K562 (cell line): ENCODE measurements around the gene CDK14. TPM values are rescaled to one million over a fixed set of nuclear protein-coding genes. Genes with fewer than 3 reads are reported as not detected.

ENCODE experiments used
- ATAC-seq: fragments of 200-7000 bp; cut with Tn5 transposase; 3 replicates; pipeline ENCODE4 v1.9.1; 2020; ENCODE audit warnings: moderate library complexity
- BruUV-seq: library from RNA; stranded (reverse); fragments of 400-500 nt; replicated peaks from 2 replicates; lab custom pipeline; 2021; lab: Mats Ljungman, UMichigan
- CTCF ChIA-PET: fragments of 300-600 bp; formaldehyde crosslinking; extraction: SDS; loops from one replicate; lab custom pipeline; 2021; ENCODE audit warnings: low intra/inter-chr PET ratio; lab: Yijun Ruan, JAX
- POLR2A ChIA-PET: fragments of 300-600, 350-650 bp; sonication (Branson Sonifier 250); formaldehyde crosslinking; extraction: SDS; loops from one replicate; lab custom pipeline; 2021; ENCODE audit warnings: antibody characterized with exemption, inconsistent platforms; lab: Yijun Ruan, JAX
- DNase-seq, 4 experiments: peaks; one replicate each; pipeline versions ENCODE4 v3.0.0 to v3.0.0-alpha.2; 2011 to 2018; ENCODE audit warnings: low spot score in 3 of 4, mixed read lengths in 3 of 4; ENCODE audit errors: extremely low read depth in 1 of 4
- FAIRE-seq: peaks from 2 replicates; lab custom pipeline; 2011; peaks lifted over from hg19 to GRCh38; lab: Jason Lieb, UNC
- H2AFZ ChIP-seq: 2 replicates; pipeline ENCODE4 v1.6.0; 2011; ENCODE audit warnings: low read depth, low read length, control low read depth, inconsistent platforms
- H3K27ac ChIP-seq: fragments of 200-600 bp; 3 replicates; pipeline ENCODE4 v1.8.0; 2011; ENCODE audit warnings: low read depth, mild to moderate bottlenecking, control low read depth, inconsistent platforms, low read length, moderate library complexity, mixed read lengths; ENCODE audit errors: extremely low read depth
- H3K27me3 ChIP-seq, 2 experiments: fragments of 300-600 bp in 1 of 2; 2 replicates in 1 of 2; 3 replicates in 1 of 2; pipeline versions ENCODE4 v1.6.0 to v1.8.0; 2011; ENCODE audit warnings: inconsistent platforms in 2 of 2, low read length in 2 of 2, mild to moderate bottlenecking in 1 of 2, mixed read lengths in 1 of 2, moderate library complexity in 1 of 2; ENCODE audit not compliant: control insufficient read depth in 2 of 2, insufficient read depth in 2 of 2
- H3K36me3 ChIP-seq: fragments of 300-600 bp; 3 replicates; pipeline ENCODE4 v1.8.0; 2011; ENCODE audit warnings: mild to moderate bottlenecking, low read length, inconsistent platforms; ENCODE audit not compliant: control insufficient read depth, insufficient read depth
- H3K4me1 ChIP-seq, 2 experiments: fragments of 200-600 bp in 1 of 2; replicated peaks in 1 of 2; 2 replicates in 1 of 2; 3 replicates in 1 of 2; pipeline versions ENCODE4 v1.5.1 to v1.8.0; 2011; ENCODE audit warnings: inconsistent platforms in 2 of 2, low read length in 2 of 2, mild to moderate bottlenecking in 1 of 2, mixed read lengths in 1 of 2, moderate library complexity in 1 of 2; ENCODE audit not compliant: control insufficient read depth in 2 of 2, insufficient read depth in 2 of 2
- H3K4me2 ChIP-seq: 2 replicates; pipeline ENCODE4 v1.6.1; 2011; ENCODE audit warnings: low read length, control low read depth, inconsistent platforms, mixed read lengths; ENCODE audit not compliant: insufficient read depth
- H3K4me3 ChIP-seq: fragments of 200-600 bp; sonication (generic), shearing (Covaris generic); 2 replicates; pipeline ENCODE4 v1.5.1; 2016; ENCODE audit warnings: control low read depth, inconsistent platforms
- H3K79me2 ChIP-seq: fragments of 200-600 bp; 3 replicates; pipeline ENCODE4 v1.8.0; 2011; ENCODE audit warnings: low read length, inconsistent platforms; ENCODE audit not compliant: control insufficient read depth, insufficient read depth
- H3K9ac ChIP-seq, 2 experiments: 2 replicates each; pipeline versions ENCODE4 v1.6.0 to v1.6.1; 2011; ENCODE audit warnings: low read depth in 2 of 2, low read length in 2 of 2, control low read depth in 1 of 2, inconsistent platforms in 1 of 2, mild to moderate bottlenecking in 1 of 2, mixed read lengths in 1 of 2; ENCODE audit not compliant: insufficient read depth in 1 of 2
- H3K9me1 ChIP-seq: one replicate; pipeline ENCODE4 v1.6.0; 2011; ENCODE audit warnings: inconsistent platforms, mild to moderate bottlenecking, low read length, moderate library complexity; ENCODE audit not compliant: control insufficient read depth, insufficient read depth
- H3K9me3 ChIP-seq: replicated peaks from 2 replicates; pipeline ENCODE4 v1.5.1; 2011; ENCODE audit warnings: low read depth, low read length, inconsistent platforms; ENCODE audit not compliant: control insufficient read depth, insufficient read depth
- H4K20me1 ChIP-seq: replicated peaks from 2 replicates; pipeline ENCODE4 v1.6.1; 2011; ENCODE audit warnings: low read length, inconsistent platforms, mixed read lengths; ENCODE audit not compliant: control insufficient read depth, insufficient read depth
- AFF4 ChIP-seq: sonication (generic); formaldehyde crosslinking; IDR thresholded peaks from 2 replicates; pipeline ENCODE4 v1.8.0; 2023; ENCODE audit warnings: mild to moderate bottlenecking, missing genetic modification reagents
- CBFA2T2 ChIP-seq: fragments of 450-650 bp; conservative IDR thresholded peaks from 2 replicates; pipeline ENCODE4 v1.6.1; 2017; ENCODE audit warnings: mild to moderate bottlenecking
- CCAR2 ChIP-seq: fragments of 200-400 bp; formaldehyde crosslinking; IDR thresholded peaks from 2 replicates; pipeline ENCODE4 v1.6.1; 2017; ENCODE audit warnings: mild to moderate bottlenecking, low read depth, low read length
- EP300 ChIP-seq: IDR thresholded peaks from 2 replicates; pipeline ENCODE4 v1.6.1; 2012; ENCODE audit warnings: low read length, improper control_type of control experiment
- GATAD2B ChIP-seq: fragments of 450-650 bp; IDR thresholded peaks from 2 replicates; pipeline ENCODE4 v1.6.1; 2017; ENCODE audit warnings: mild to moderate bottlenecking, borderline replicate concordance
- GTF2A2 ChIP-seq: IDR thresholded peaks from 2 replicates; pipeline ENCODE4 v1.6.1; 2016; ENCODE audit warnings: mild to moderate bottlenecking, missing genetic modification characterization, missing compliant biosample characterization
- MTA3 ChIP-seq: fragments of 450-650 bp; formaldehyde crosslinking; IDR thresholded peaks from 2 replicates; pipeline ENCODE4 v1.6.1; 2017; ENCODE audit warnings: mild to moderate bottlenecking, borderline replicate concordance
- NCOA2 ChIP-seq, 2 experiments: fragments of 450-650 bp; IDR thresholded peaks; 2 replicates each; pipeline ENCODE4 v1.6.1; 2018; ENCODE audit warnings: mild to moderate bottlenecking in 2 of 2, moderate library complexity in 1 of 2; ENCODE audit not compliant: partially characterized antibody in 2 of 2
- PCBP1 ChIP-seq: fragments of 200-400 bp; formaldehyde crosslinking; IDR thresholded peaks from 2 replicates; pipeline ENCODE4 v1.6.1; 2018; ENCODE audit warnings: mild to moderate bottlenecking, low read depth, low read length; ENCODE audit not compliant: poor library complexity, severe bottlenecking
- REST ChIP-seq, 2 experiments: fragments of 450-650 bp; formaldehyde crosslinking in 1 of 2; IDR thresholded peaks; 2 replicates each; pipeline versions ENCODE4 v1.4.0 to v1.6.1; 2014 to 2020; ENCODE audit warnings: mild to moderate bottlenecking in 2 of 2, borderline replicate concordance in 1 of 2, low read depth in 1 of 2
- ZNF23 ChIP-seq: fragments of 250-450 bp; sonication (Bioruptor Pico); IDR thresholded peaks from 2 replicates; pipeline ENCODE4 v1.4.0; 2020; ENCODE audit warnings: mild to moderate bottlenecking
- WGBS: fragments of 100-300 bp; shearing (Covaris generic); methylation state at CpG from one replicate; pipeline ENCODE4 v1.1.6; 2016; ENCODE audit warnings: low coverage, mixed read lengths; ENCODE audit not compliant: insufficient coverage; ENCODE audit errors: missing lambda C conversion rate; 5-methylcytosine and 5-hydroxymethylcytosine counted together
- in situ Hi-C: fragments of 300-500 bp; cut with MboI; formaldehyde crosslinking; loops from 4 replicates; pipeline ENCODE4 v1.15.0; 2018; ENCODE audit warnings: inconsistent platforms, mixed read lengths
- intact Hi-C: fragments of 100-400 bp; cut with micrococcal nuclease; formaldehyde crosslinking; loops from 2 replicates; pipeline ENCODE4 v1.14.2; 2022
- polyA plus RNA-seq, 8 experiments: library from polyadenylated mRNA; depleted of rRNA in 4 of 8; stranded (reverse) in 5 of 8; unstranded in 3 of 8; fragments of >200 nt; fragmentation: Nextera tagmentation in 2 of 8; fragmentation: Illumina TruSeq in 1 of 8; extraction: Ambion mirVana in 2 of 8; extraction: Trizol in 1 of 8; gene quantifications; 2 replicates each; pipeline versions ENCODE4 v1.2.1 to v1.2.3, GENCODE V29; 2011 to 2014; ENCODE audit warnings: inconsistent platforms in 1 of 8, missing spikeins in 1 of 8
- total RNA-seq, 7 experiments: library from RNA; depleted of rRNA in 6 of 7; stranded (reverse); fragments of >200 nt in 6 of 7; fragmentation: Illumina TruSeq in 2 of 7; extraction: Trizol in 2 of 7; gene quantifications; 2 replicates each; pipeline versions ENCODE4 v1.2.1 to v1.2.3, GENCODE V29; 2011 to 2021; ENCODE audit warnings: low replicate concordance in 1 of 7

Gene CDK14
- total and polyA plus RNA-seq, 9 of the 15 experiments (the other 6 are each of a cell fraction or from before 2014, with no cell fraction given), result 0.03 to 0.91 (median 0.16) TPM

- DNase-seq, result no peak
- Histone ChIP-seq H3K79me2 (no peaks in the 10 kb centered on the region), H3K4me1 (no peaks in the 10 kb centered on the region), H3K9me3 (no peaks in the 10 kb centered on the region), H3K27me3 (peaks cover 2 to 3% of the 10 kb centered on the region in 2 experiments; a peak in 2 of 5 replicates), H3K9me1 (no peaks in the 10 kb centered on the region), H3K4me2 (no peak overlapping the region), H3K9ac (no peak overlapping the region), H3K27ac (no peak overlapping the region), H3K4me3 (no peak overlapping the region), H4K20me1 (no peaks in the 10 kb centered on the region), H3K36me3 (no peaks in the 10 kb centered on the region), H2AFZ (no peak overlapping the region)
- in situ Hi-C loops, result no loop called here
- ATAC-seq, result no peak
- no TSS peak for BruUV-seq
- ChIA-PET CTCF (no interaction called here), POLR2A (interaction anchor here (1.5 kb wide), 1 partner anchor 9 kb away, joined by 3 read pairs; no protein-coding TSS in a partner anchor)
- no peak for FAIRE-seq
- 0% methylated on average over 2 of the region's 2 CpGs for WGBS
- intact Hi-C loops, result no loop called here
- no peak for TF ChIP-seq ZNF23 (CRISPR knock-in tag)
- TF ChIP-seq CCAR2, result no peak
- TF ChIP-seq EP300, result no peak
- no peak for TF ChIP-seq PCBP1
- TF ChIP-seq AFF4 (CRISPR knock-in tag), result no peak
- TF ChIP-seq GTF2A2 (tag), result no peak
- TF ChIP-seq REST (IDR thresholded peaks at IDR 0.05; ENCODE audit: borderline replicate concordance), result no peak
- TF ChIP-seq REST (CRISPR knock-in tag; IDR thresholded peaks at IDR 0.05; ENCODE audit: low read depth), result no peak
- TF ChIP-seq CBFA2T2, result no peak
- no peak for TF ChIP-seq GATAD2B
- no peak for TF ChIP-seq NCOA2 (IDR thresholded peaks at IDR 0.05; ENCODE audit: partially characterized antibody in 2 of 2)
- TF ChIP-seq MTA3, result no peak
Measured at GRCh38 chr7:91196058-91196457, 599.9 kb downstream of the CDK14 start.
